Effector CD4-positive, alpha-beta T cell (primary cell): ENCODE measurements around the gene CAB39L.
"Not testable (repeated sequence)": the region's sequence is repeated elsewhere in the genome, so short reads cannot be mapped to it uniquely, and the experiment has no call there.

Experiments used
- DNase-seq: peaks from one replicate; pipeline ENCODE4 v3.0.0-alpha.2; 2020

The CAB39L gene

DNA sequence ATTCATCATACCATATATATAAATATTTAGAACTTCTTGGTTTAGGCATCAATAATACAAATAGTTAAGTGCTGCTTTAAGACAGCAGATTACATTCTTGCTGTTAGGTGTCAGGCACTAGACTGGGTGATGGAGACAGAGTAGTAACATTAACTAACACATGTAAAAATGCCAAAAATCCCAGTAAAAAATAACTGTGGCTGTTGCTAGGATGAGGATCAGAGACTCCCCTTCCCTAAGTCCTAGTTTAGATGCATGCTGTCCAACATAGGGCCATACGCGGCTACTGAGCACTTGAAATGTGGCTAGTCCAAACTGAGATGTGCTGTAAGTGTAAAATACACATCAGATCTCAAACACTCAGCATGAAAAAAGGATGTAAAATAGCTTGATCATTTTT lies 101.4 kb downstream of the CAB39L start:
- no peak for DNase-seq

- DNase-seq, result no peak
These were observed 101.9 kb downstream of the CAB39L start for GRCh38 chr13:49341941-49342340.

GRCh38 chr13:49341517-49341916 lies 102.3 kb downstream of the CAB39L start:
- DNase-seq, result no peak

- DNase-seq, result no peak
These were observed 103.7 kb downstream of the CAB39L start for GRCh38 chr13:49340161-49340560.

- DNase-seq, result no peak
These were observed 107.2 kb downstream of the CAB39L start for GRCh38 chr13:49336655-49337054.

DNA sequence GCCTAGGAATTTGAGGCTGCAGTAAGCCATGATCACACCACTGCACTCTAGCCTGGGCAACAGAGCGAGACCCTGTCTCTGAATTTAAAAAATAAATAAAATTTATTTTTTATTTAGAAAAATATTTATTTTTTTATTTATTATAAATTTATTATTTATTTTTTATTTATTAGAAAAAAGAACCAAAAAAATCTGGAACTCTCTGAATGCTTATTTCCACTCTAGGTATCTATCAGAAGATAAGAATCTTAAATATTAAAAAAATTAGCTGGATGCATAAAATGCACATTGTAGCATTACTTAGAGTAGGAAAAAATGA lies 113.4 kb downstream of the CAB39L start:
- DNase-seq, result no peak

- DNase-seq, result no peak
These were observed 113.9 kb downstream of the CAB39L start for GRCh38 chr13:49329831-49330545.

DNA sequence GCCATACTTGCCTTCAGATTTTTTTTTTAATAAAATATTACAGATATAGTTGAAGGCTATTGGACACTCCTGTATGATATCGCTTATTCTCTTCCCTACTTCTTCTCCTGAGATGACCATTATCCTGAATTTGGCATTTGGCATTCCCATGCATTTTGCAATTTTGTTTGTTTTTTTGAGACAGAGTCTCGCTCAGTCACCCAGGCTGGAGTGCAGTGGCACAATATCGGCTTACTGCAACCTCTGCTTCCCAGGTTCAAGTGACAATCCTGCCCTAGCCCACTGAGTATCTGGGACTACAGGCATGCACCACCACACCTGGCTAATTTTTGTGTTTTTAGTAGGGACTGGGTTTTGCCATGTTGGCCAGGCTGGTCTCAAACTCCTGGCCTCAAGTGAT lies 116.7 kb downstream of the CAB39L start:
- DNase-seq, result not testable (repeated sequence)

DNA sequence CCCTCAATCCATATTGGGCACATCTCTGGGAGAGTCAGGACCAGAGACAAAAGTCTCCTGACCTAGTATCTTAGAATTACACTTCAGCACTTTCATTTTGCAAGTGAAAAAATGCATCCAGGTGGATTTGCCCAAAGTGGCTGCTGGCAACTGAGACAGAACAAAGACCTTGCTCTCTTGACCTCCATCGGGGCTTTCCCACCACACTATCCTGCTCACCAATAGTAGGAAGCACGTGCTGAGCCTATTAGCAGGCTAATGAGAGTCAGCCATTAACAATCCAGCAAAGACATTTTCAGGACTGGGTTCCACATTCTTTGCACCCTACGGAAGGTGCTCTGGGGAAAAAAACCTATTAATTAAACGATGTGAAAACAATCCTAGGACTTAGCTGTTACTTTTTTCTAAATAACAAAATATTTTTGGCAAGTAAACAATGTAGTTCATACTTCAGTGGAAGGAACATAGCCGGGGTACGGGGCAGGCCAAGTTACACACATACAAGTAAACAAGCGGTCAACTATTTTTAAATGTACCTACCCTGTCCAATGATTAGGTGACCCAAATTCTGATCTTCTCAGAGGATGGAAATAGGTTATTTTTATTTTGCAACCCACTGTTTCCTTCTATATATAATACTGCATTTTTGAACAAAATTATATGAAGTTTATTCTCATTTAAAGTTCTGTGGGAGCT lies 117.5 kb downstream of the CAB39L start:
- DNase-seq, result no peak

DNA sequence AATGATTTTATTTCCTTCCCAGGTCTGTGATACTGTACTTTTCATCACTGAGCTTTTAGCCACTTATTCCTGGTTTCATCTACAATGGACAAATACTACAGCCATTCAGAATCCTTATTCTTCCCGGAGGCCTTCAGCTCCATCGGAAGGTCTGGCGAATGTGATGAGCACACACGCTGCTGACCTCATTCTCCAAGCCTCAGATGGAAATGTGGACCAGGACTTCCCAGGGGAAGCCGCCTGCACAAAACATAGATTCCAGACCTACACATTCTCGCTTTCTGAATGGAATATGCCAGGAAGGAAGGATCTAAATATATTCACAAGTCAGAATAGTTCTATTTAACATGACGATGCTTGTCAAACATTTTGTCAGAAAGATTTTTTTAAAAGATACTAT lies 120.5 kb downstream of the CAB39L start:
- DNase-seq, result no peak

DNA sequence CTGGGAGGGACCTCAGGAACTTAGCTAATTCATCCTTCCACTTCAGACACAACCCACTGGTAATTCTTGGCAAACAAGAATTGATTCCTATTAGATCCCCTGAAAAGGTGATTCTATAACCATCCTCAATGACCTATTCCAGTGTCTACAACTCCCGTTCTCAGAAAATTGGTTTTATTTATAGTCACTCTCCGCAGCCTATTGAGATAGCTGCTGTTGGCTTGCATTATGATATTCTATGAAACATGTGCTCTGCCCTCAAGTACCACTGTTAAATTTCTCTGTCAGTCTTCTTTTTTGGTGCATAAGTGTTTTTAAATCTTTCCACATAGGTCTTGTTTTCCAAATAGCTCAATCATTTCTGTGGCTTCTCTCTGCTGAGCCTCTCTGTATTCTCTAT lies 121.2 kb downstream of the CAB39L start:
- no peak for DNase-seq

- DNase-seq, result no peak
These were observed 122.9 kb downstream of the CAB39L start for GRCh38 chr13:49320975-49321374.

DNA sequence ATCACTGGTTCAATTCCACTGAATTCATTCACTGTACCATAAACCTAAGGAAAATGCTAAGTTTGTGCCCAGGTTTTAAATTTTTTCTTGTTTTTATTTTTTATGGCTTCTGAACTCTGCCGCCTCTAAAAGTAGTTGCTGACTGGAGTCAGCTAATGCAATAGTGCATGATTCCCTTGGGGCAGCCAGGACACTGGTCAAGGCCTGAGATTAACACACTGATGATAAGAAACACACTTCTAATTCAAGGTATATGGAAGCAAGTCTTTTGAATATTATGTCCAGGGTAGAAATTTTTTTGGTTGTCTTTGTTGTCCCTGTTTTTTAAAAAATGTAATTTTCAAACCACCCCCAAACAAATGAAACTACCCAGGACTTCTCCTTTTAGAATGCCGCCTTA lies 123.9 kb downstream of the CAB39L start:
- no peak for DNase-seq

DNA sequence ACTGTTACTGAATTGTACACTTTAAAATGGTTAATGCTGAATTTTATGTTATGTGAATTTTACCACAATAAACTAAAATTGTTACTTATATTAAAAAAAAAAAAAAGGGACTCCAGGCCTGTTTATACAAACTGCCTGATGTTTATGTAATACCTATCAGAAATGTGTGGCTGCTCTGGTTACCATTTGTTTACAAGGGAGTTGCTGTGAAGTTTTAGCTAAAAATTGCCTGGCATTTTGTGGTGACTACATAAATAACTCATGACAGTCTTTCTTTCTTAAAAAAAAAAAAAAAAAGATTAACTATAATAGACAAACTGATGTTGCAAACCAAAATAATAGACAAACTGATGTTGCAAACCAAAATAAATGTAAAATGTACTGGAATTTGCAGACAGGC lies 124.3 kb downstream of the CAB39L start:
- no peak for DNase-seq

GRCh38 chr13:49315756-49316482 lies 127.9 kb downstream of the CAB39L start:
- DNase-seq, result no peak

DNA sequence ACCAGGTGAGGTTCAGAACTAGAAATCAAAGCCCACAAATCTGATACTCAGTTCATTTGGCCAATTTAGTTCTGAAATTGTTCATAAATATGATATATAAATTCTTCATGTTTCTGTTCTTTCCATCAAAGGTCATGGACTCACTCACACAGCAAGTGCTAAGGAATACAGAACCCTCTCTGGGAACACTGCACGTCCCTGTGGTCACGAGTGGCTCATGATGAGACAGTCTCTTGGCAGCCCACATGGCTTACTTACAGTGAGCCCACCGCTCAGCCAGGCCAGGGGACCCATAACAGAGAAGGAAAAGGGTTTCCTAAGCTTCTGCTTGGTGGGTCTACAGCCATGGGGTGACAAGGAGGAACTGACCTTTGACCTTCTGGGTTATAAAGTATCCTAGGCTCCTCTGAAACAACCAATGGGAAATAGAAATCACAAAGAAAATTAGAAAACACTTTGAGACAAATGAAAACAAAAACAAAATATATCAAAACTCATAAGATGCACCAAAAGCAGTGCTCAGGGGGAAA lies 128.8 kb downstream of the CAB39L start:
- DNase-seq, result no peak

DNA sequence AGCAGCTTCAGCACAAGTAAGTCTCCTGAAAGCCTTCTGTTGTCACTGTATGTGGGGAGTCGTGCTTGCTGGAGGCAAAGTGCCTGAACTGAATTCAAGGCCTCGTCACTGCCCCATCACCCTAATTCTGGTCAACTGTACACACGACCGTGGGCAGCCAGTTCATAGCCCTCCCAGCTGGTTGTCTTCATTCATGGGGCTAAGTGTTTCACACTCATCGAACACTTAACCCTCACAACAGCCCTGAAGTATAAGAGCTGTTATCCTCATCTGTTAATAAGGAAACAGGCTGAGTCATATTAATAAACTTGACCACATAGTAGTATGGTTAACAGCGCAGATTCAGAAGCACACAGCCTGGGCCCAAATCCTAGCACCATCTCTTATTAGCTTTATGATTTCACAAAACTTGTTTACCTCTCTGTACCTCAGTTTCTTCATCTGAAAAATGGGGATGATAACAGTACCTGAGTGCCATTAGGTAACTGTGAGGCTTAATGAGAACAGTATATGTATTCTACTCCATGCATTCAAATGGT lies 129.5 kb downstream of the CAB39L start:
- no peak for DNase-seq

DNA sequence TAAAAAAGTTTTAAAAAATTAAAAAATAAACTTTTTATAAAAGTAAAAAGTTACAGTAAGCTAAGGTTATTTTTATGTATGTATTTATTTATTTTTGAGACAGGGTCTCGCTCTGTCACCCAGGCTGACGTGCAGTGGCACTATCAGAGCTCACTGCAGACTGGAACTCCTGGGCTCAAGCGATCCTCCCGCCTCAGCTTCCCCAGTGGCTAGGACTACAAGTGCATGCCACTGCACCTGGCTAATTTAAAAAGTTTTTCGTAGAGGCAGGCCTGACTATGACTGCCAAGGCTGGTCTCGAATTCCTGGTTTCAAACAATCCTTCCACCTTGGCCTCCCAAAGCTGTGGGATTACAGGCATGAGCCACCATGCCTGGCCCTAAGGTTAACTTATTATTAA lies 132.0 kb downstream of the CAB39L start:
- no peak for DNase-seq

GRCh38 chr13:49310251-49310650 lies 133.6 kb downstream of the CAB39L start:
- no peak for DNase-seq

GRCh38 chr13:49308921-49309408 lies 134.9 kb downstream of the CAB39L start:
- no peak for DNase-seq

- DNase-seq, result no peak
These were observed 135.6 kb downstream of the CAB39L start for GRCh38 chr13:49308097-49308875.

- no peak for DNase-seq
These were observed 136.5 kb downstream of the CAB39L start for GRCh38 chr13:49307365-49307764.
